NCI-H1092 treated with DMSO at 0.1 percent for 48 hours (cell line): Measurements from ENCODE around the gene NR1D2.
"Not testable (repeated sequence)": the region's sequence is repeated elsewhere in the genome, so short reads cannot be mapped to it uniquely, and the experiment has no call there.

Experiments
- DNase-seq: peaks from one replicate; lab custom pipeline; 2025; lab: John Stamatoyannopoulos, UW

Gene NR1D2

DNA sequence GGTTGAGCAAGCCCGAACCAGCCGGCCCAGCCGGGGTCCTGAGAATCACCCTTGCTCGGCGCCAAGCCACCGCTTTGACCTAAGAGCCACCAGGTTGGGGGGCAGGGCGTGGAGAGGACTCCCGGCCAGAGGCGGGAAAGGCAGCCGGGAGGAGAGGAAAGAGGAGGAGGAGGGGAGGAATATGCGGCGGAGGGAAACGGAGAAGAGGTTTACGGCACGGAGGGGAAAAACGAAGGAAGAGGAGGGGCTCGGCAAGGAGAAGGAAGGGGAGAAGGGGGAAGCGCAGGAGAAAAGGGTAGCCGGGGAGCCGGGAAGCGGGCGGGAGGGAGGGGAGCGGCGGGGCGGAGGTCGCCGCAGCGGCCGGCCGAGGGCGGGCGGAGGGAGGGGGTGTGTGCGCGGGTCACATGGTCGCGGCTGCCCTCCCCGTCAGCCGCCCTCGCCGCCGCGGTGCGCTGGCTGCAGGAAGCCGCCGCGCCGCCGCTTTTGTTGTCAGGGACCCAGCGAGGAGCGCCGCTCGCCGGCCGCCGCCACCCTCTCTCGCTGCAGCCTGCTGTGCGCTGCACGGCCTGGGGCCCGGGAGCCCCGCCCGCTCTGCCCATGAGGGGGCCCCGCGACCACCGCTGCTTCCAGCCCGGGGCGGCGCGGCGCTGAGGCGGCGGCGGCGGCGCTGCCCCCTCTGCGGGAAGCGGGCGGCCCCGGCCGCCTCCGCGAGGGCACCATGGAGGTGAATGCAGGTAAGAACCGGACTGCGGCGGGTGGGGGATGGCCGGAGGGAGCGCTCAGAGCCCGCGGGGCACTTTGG lies at the start of gene NR1D2:
Gene NR1D2 (plus strand): TSS at position 426 of the 802 bp plus-strand sequence. CDS start 293 bp downstream, at position 719.
- DNase-seq, result peak; percentile 67

DNA sequence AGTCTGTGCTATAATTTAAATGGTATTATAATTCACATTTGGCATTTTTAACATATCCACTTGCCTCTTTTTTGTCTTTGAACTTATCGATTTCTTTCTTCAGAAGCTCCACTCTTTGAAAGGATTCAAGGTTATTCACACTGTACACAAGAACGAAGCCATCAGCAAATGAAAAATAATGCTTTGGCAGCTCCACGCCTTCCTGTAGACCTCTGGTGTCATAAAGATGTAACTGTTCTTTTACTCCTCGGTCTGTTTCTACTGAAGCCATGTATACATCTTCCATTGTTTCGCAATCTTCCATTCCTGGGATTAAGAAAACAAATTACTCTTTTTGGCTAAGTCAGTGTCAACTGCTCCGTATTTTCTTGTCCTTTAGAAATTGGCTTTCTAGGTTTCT lies 44.3 kb upstream of the NR1D2 start:
- DNase-seq, result no peak

DNA sequence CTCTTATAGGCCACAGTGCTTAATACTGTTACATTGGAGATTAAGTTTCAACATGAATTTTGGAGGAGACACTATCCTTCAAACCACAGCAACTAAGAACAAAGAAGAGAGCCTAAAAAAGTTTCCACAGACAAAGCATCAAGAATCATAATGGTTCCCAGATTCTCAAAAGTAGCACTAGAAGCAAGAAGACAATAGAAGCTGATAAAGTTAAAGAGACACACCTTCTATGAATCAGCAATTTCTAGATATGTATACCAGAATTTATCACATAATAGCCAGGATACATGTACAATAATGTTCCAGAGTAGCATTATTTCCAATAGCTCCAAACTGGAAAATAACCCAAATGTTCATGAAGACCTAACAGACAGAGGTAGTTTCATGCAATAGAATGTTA lies 40.5 kb upstream of the NR1D2 start:
- DNase-seq, result no peak

DNA sequence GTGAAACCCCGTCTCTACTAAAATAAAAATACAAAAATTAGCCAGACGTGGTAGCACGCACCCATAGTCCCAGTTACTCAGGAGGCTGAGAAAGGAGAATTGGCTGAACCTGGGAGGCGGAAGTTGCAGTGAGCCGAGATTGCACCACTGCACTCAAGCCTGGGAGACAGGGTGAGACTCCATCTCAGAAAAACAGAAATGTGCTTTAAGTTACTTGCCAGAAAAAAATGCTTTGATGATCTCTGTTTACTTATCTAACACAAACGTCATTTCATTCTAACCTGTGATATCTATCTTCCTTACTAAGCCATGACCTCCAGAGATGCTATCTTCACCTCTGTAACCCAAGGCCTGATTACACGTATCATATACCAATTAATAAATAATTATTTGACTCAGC lies 35.7 kb upstream of the NR1D2 start:
- DNase-seq, result no peak

DNA sequence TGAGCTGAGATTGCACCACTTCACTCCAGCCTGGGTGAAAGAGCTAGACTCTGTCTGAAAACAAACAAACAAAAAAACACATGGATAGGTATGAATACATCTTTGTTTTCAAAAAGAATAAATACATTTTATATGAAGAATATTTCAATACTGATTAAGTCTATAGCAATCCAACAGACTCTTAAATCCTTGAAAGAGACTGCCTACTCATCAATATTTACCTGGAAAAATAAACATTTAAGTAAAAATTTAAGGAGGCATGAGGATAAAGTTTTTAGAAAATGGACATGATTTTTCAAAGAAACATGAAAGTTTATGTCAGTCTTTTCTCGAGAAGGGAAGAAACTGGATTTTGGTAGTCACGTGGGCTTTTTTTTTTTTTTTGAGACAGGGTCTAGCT lies 33.7 kb upstream of the NR1D2 start:
- no peak for DNase-seq

DNA sequence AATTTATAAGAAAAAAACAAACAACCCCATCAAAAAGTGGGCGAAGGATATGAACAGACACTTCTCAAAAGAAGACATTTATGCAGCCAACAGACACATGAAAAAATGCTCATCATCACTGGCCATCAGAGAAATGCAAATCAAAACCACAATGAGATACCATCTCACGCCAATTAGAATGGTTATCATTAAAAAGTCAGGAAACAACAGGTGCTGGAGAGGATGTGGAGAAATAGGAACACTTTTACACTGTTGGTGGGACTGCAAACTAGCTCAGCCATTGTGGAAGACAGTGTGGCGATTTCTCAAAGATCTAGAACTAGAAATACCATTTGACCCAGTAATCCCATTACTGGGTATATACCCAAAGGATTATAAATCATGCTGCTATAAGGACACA lies 32.8 kb upstream of the NR1D2 start:
- DNase-seq, result not testable (repeated sequence)

DNA sequence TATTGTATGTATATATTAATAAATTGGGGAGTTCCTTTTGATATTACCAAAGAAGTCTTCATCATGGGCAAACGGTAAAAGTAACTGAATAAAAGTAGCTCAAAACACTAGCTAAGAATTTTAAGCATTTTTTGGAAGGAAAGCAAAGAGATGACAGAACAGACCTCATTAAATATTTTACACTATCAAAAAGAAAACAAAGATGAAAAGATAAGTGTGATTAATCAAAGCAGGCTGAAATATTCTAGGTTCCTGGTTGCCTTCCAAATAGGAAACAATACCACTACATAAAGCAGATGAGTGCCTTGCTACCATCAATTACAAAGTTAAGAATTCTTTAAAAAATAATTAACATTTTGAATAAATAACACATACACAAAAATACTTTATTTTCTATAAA lies 31.9 kb upstream of the NR1D2 start:
- DNase-seq, result no peak

DNA sequence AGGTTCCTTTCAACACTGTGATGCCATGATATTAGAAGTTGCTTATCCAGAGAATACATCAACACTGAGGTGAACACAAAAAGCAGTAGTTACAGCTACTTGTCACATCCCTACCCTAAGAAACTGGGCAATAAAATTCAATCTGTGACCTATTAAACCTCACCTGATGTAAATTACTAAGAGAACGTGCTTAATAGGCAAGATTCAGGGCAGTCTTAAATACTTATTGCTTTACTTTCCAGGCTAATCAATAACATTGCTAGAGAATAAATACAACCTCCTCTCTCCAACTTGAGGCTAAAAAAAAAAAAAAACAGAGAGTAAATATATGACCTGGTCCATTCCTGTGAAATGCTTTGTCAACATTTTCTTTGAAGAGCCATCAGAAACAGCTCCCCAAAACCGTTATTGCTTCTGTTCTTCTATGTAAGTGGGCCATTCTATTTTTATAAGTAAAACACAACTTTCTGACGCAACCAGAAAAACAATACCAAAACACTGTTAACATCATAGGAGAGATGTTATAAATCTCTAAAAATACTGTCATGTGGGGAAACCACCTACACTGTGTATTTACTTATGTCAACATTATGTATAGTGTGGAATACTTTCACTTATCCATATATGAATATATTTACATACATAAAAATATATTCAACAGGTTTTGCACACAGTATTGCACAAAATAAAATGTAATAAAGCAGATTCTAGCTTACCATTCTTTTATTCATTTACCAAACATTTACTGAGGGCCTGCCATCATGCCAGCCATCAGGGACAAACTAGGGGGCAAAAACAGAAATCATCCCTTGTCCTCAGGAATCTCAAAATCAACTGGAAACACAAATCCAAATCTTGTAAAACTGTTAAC lies 31.0 kb upstream of the NR1D2 start:
- DNase-seq, result no peak

DNA sequence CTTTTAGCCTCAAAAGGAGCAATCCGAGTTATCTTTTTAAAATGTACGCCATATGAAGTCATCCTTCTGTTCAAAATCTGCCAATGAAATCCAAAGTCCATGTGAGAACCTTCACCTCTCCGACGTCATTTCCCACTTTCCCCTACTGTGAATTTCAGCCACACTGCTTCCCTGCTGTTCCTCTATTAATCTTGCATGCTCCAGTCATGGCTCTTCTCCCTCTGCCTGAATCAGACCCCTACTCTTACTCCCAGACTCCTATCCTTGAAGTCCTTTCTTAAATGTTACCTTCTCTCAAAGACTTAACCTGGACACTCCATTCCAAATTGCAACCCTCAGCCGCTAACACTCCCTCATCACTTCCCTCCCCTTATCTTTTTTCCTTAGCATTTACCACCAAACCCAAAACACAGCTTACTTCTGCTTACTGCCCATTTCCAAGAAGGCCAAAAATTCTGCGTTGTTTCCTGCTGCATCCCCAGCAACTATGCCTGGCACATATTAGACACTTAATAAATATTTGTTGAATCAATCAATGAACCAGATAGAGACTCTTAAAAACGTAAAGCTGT lies 29.5 kb upstream of the NR1D2 start:
- DNase-seq, result no peak

DNA sequence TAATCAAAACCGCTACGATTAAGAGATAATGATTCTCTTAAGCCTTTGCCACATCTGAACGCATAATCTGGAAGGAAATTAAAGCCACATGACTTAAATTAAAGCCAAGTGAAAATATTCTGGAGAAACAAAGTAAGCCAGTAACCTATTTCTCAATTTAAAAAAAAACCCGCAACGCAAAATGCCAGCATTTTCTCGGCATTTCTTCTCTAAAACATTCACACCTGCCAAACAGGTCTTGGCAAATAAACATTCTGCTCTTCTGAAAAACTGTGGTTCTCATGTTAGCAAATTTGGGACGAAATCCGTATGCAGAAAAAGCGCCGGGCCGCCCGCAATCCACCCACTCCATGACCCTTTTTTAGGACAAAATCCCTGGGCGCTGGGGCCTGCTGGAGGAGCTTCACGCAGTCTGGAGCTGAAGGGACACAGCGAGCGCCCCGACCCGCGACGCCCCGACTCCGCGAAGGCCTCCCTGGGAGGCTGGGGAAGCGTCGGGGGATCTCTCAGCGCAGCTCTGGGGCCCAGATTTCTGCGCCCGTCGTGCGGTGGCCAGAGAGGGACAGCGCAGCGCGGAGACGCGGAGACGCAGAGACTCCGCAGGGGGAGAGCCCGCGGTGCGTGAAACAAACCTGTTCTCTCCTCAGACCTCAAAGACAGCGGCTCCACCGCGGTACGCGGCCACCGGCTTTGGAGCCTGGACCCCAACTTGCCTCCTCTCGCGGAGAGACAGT lies 28.8 kb upstream of the NR1D2 start:
- DNase-seq, result no peak

DNA sequence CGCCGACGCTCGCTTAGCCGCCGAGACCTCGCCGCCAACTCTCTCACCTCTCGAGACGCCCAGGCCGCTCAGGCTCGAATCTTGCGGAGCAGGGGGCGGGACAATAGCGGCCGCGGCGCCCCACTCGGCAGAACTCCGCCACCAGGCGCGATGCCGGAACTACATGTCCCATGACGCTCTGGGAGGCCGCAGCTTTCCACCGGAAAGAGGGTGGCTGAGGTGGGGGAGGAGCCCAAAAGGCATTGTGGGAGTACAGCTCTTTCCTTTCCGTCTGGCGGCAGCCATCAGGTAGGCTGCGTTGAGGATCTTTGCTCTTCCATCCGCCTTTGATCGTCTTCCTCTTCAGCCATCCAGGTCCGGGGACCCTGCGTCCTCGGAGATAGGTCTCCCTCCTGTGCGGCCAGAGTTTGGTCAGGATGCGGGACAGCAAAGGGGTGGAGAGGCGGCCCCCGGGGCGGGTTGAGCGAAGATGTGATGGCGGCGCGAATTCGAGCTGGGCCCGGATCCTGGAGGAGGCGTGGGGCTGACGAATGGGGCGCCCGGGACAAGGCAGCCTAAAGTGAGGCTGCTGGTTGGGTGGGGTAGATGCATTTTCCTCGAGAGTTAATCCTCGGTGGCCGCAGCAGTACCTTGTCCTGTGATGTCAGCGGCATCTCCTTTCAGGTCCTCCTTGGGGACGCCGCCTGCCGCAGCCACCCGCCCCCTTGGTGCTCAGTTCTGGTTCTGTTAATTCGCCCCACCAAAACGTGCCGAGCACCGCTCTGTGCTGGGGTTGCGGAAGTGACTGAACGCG lies 28.0 kb upstream of the NR1D2 start, which contains the start of the genes NKIRAS1 and RPL15:
Gene NKIRAS1 (minus strand): TSS at position 105 of the 793 bp plus-strand sequence. CDS start 6,086 bp downstream, outside the sequence.
Gene RPL15 (plus strand): TSS at position 247 of the 793 bp plus-strand sequence. CDS start 728 bp downstream, outside the sequence.
- peak; percentile 94 for DNase-seq

DNA sequence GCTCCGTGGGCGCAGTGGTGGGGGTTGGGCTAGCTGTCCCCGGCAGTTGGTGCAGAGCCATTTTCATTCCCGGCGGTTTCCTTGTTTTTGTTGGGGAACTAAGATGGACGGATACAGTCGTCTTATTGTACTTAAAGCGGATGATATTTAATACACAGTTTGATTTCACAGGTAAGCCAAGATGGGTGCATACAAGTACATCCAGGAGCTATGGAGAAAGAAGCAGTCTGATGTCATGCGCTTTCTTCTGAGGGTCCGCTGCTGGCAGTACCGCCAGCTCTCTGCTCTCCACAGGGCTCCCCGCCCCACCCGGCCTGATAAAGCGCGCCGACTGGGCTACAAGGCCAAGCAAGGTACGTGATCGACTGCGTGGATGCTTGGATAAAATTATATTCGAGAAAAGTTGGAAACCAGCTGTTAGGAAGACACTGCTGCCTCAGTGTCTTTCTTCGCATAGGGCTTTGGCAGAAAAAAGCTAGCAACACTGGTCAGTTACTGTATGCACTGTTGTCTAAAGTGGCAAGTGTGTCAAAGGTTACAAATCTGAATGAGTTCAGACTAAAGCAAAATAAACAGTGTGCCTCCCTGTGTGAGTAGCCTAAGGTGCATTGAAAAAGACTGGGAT lies 27.3 kb upstream of the NR1D2 start:
- DNase-seq, result not testable (repeated sequence)

DNA sequence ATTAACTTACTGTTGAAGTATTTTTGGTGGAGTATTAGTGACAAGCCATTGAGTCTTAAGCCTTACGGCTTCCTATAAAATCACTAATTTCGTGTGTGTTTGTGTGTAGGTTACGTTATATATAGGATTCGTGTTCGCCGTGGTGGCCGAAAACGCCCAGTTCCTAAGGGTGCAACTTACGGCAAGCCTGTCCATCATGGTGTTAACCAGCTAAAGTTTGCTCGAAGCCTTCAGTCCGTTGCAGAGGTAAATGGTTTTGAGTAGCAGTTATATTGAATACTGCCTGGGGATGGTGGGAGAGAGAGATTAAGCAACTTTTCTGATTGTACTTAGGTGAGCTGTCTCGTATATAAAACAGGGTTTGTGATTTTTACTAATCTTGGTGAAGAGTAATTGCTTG lies 26.8 kb upstream of the NR1D2 start:
- DNase-seq, result not testable (repeated sequence)

DNA sequence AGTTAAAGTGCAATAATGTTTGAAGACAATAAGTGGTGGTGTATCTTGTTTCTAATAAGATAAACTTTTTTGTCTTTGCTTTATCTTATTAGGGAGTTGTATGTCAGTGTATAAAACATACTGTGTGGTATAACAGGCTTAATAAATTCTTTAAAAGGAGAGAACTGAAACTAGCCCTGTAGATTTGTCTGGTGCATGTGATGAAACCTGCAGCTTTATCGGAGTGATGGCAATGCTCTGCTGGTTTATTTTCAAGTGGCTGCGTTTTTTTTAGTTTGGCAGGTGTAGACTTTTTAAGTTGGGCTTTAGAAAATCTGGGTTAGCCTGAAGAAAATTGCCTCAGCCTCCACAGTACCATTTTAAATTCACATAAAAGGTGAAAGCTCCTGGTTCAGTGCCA lies 25.5 kb upstream of the NR1D2 start:
- no peak for DNase-seq

DNA sequence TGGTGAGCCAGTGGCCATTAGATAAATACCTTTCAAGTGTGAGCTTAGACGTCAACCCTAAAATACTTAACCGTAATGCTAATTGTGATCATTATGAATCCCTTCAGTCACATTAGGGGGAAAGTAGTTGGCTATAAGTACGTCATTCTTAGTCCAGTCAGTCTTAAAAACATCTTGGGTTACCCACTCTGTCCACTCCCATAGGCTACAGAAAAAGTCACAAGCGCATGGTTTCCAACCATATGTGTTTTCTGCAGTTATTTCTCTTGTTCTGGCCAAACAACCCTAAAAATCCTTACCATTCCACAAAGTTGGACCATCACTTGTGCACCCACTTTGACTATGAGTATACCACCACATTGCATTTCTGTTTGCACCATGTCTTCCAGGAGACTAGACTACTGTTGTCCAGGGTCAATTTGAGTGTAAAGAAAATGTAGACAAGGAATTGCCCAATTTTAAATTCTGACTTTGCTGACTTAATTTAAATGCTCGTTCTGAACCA lies 24.9 kb upstream of the NR1D2 start:
- no peak for DNase-seq

DNA sequence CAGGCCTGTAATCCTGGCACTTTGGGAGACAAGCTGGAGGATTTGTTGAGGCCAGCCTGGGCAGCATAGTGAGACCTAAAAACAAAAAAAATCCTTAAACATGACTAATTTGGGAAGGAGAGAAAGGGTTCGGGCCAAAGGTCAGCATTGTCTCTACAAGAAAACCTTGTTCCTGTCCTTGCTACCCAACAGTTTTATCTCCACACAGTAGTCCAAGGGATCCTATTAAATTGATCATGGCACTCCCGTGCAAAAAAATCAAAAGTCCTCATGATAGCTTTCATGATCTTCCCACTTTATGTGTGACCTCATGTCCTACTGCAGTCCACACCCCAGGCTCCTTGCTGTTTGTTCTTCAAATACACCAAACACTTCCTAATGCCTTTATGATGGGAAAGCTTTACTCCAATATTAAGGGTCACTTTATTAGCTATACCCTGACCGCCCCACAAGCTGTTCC lies 24.0 kb upstream of the NR1D2 start:
- no peak for DNase-seq

DNA sequence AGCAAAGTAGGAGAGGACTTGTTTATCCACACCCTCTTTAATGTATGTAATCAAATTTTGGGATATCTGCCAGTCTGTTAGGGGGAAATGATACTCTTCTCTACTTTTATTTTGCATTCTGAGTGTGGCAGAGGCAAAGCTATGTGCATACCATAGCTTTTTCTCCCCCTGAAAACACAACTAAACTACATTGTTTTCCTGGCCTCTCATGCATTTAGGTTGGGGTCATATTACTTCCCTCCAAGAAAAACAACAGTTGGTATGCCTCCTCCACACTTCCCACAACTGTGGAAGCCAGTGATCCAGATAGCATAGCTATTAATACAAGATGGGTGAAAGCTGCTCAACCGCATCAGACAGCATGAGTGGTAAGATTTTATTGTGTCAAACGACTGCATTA lies 21.3 kb upstream of the NR1D2 start:
- DNase-seq, result no peak

DNA sequence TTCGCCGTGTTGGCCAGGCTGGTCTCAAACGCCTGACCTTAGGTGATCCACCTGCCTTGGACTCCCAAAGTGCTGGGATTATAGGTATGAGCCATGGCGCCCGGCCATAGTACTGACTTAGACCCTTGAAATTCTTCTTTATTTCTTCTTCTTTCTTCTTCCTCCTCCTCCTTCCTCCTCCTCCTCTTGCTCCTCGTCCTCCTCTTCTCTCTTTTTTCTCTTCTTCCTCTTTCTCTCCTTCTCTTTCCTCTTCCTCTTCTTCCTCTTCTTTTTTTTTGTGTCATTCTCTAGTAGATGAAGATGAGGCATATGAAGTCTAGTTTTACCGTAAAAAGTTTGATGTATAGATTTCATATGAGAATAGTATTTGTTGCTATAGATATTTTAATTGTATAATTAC lies 18.8 kb upstream of the NR1D2 start:
- no peak for DNase-seq

DNA sequence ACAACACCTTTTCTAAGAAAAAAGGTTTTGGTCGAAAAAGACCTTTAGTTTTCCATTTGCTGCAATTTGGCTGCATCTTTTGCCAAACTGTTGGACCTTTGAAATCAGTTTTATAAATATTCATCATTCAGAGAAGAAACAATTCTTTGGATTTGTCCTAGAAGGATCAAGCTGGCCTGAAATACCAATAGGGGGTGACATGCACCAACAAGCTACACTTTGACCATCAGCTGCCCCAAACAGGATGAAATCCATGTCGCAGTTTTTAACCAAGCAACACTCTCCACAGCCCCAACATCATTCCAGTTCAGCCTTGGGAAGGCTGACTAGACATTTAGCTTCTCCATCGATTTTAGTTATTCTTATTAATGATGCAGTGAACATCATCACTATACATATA lies 18.4 kb upstream of the NR1D2 start:
- no peak for DNase-seq

DNA sequence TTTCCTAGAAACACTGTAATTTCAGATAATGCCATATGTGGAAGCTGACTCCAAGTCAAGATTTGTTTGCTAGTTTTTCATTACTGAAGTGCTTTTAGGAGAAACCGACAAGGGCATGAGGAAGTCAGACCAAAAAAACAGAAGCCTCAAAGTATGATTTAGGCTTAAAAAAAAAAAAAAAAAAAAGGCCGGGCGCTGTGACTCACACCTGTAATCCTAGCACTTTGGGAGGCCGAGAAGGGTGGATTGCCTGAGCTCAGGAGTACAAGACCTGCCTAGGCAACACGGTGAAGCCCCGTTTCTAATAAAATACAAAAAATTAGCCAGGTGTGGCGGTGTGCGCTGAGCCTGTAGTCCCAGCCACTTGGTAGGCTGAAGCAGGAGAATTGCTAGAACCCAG lies 16.6 kb upstream of the NR1D2 start:
- DNase-seq, result no peak
